ENCODE data around the gene ANKS1B. TPM values are rescaled to one million over a fixed set of nuclear protein-coding genes. Genes with fewer than 3 reads are reported as not detected.

Gene ANKS1B
- total RNA-seq, 1 donor = 47.0 TPM

DNA sequence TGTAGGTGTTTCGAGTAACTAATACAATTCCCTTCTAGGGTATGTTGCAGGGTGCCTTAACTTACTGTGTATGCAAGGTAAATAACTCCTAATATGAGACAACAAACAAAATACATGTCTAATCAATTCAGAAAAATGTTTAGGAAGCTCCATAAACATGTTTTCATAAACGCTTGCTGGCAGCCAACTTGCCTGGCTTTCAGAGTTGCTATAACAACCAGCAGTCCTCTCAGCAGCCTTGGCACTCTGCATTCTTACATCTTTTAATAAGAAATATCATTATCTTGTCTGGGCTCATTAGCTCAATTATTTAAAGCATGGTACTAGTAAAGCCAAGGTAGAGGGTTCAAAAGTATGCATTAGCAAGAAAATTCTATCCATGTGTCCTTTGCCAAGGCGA, 862.2 kb downstream of the ANKS1B start:
- DNase-seq (ENCODE audit: low read depth) = no peak
- TF ChIP-seq, protein P1, sequence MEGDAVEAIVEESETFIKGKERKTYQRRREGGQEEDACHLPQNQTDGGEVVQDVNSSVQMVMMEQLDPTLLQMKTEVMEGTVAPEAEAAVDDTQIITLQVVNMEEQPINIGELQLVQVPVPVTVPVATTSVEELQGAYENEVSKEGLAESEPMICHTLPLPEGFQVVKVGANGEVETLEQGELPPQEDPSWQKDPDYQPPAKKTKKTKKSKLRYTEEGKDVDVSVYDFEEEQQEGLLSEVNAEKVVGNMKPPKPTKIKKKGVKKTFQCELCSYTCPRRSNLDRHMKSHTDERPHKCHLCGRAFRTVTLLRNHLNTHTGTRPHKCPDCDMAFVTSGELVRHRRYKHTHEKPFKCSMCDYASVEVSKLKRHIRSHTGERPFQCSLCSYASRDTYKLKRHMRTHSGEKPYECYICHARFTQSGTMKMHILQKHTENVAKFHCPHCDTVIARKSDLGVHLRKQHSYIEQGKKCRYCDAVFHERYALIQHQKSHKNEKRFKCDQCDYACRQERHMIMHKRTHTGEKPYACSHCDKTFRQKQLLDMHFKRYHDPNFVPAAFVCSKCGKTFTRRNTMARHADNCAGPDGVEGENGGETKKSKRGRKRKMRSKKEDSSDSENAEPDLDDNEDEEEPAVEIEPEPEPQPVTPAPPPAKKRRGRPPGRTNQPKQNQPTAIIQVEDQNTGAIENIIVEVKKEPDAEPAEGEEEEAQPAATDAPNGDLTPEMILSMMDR (IDR thresholded peaks at IDR 0.05; ENCODE audit: insufficient read depth, low read length) = no peak
- no peak overlapping the region for H3K4me3 ChIP-seq (ENCODE audit: low read depth, low read length)

DNA sequence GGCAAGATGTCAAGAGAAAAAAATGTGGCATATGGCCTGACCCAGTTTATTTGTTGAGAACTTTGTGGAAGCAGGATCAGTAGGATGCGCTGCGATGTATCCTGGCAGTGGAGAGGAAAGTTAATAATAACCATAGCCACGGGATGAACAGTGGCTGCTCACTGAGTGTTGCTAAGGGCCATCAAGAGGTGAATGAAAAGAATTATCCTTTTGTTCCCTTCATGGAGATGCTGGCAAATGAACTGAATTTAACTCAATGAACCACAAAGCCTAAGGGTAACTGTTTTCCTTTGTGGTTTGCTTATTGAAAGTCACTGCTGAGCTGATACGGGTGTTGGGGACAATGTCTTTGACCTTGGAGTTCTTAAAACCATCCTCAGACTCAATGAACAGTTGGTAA, 863.2 kb downstream of the ANKS1B start:
- TF ChIP-seq, protein P1 (IDR thresholded peaks at IDR 0.05; ENCODE audit: insufficient read depth, low read length) = no peak
- no peak for DNase-seq (ENCODE audit: low read depth)
- no peak overlapping the region for H3K4me3 ChIP-seq (ENCODE audit: low read depth, low read length)

DNA sequence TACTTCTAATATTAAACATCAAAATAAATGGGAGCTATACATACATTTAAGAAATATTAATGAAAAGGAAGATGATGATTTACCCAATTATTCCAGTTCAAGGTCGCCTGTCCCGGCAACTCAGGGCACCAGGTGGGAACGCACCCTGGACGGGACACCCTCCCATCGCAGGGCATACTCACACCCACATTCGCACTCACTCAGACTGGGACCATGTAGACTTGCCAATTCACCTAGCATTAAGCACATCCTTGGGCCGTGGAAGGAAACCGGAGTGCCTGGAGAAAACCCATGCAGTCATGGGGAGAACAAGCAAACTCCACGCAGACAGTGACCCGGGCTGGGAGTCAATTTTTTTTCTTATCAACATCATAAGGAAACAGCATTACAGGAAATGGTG, 864.8 kb downstream of the ANKS1B start:
- no peak for DNase-seq (ENCODE audit: low read depth)
- TF ChIP-seq, protein P1 (IDR thresholded peaks at IDR 0.05; ENCODE audit: insufficient read depth, low read length) = no peak
- no peak overlapping the region for H3K4me3 ChIP-seq (ENCODE audit: low read depth, low read length)

DNA sequence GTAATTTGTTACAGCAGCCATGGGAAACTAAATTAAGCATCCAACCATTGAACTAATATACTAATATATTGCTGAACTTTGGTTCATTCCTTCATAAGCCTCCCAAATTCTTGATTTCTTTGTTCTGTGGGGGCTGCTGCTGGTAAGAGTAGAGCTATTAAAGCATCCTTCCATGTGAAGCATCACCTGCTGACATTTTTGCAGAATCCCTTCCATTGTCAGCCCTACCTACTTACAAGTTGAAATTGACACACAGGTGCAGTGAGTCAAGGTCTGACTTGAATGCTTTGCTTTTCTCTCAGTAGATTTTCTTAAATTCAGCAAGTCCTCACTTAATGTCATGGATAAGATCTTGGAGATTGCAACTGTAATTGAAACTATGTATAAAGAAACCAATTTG, 865.3 kb downstream of the ANKS1B start:
- no peak for DNase-seq (ENCODE audit: low read depth)
- H3K4me3 ChIP-seq (ENCODE audit: low read depth, low read length) = no peak overlapping the region
- TF ChIP-seq, protein P1 (IDR thresholded peaks at IDR 0.05; ENCODE audit: insufficient read depth, low read length) = no peak

DNA sequence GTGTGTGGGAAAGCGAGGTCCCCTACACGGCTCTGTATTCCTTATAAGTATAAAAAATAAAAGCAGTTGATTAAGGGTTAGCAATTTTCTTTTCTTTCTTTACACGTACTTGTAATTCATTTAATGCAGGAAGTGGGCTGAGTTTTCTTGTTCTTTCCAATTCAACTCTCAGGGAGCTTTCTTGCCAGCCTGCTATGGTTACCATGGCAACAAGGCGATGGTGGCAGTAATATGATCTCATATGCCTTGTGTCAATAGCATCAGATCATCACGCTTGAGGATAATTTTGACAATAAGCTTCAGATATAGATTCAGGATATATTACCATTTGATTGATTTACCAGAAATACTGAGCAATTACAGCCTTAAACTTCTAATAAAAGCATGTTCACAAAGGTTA, 873.1 kb downstream of the ANKS1B start:
- no peak for DNase-seq (ENCODE audit: low read depth)
- no peak overlapping the region for H3K4me3 ChIP-seq (ENCODE audit: low read depth, low read length)
- TF ChIP-seq, protein P1 (IDR thresholded peaks at IDR 0.05; ENCODE audit: insufficient read depth, low read length) = no peak

DNA sequence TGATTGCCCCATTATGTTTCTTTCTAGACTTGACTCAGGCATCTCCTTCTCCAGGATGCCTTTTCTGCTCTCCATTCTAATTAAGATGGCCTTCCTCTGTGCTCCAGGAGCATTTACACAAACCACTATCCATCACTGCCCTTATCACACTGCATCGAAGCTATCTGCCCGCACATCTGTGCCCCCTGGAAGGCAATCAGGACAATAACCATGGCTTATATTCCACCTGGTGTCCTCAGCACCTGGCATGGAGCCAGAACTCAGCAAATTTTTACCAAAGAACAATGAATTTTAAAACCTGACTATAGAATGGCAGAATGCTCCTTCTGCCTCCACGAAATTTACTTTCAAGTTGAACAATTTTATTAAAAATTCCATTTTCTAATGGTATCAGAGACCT, 873.9 kb downstream of the ANKS1B start:
- no peak for DNase-seq (ENCODE audit: low read depth)
- TF ChIP-seq, protein P1 (IDR thresholded peaks at IDR 0.05; ENCODE audit: insufficient read depth, low read length) = no peak
- H3K4me3 ChIP-seq (ENCODE audit: low read depth, low read length) = no peak overlapping the region

DNA sequence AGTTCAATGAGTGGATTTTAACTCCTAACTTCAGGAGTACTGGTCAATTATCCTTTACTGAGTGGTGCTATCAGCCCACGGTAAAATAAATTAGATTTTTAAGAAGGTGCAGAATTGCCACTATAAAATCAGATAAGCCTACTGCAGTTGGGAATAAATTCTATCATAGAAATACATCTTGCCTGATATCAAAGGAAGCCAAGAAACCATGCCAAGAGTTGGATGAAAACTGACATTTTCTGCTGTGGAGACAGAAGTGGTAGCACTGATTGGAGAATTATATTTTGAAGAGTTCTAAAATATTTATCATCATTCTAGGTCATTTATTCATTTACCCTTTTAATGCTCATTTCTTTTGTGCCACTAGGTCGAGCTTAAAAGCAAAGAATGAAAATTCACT, 874.5 kb downstream of the ANKS1B start:
- H3K4me3 ChIP-seq (ENCODE audit: low read depth, low read length) = no peak overlapping the region
- DNase-seq (ENCODE audit: low read depth) = no peak
- TF ChIP-seq, protein P1 (IDR thresholded peaks at IDR 0.05; ENCODE audit: insufficient read depth, low read length) = no peak

All from fibroblast of the aortic adventitia (primary cell).